GM18526 (cell line): ENCODE data around the gene ZBTB17.

Experiments used
- POLR2A ChIP-seq: IDR thresholded peaks from 3 replicates; pipeline ENCODE4 v1.6.1; 2011; ENCODE audit not compliant: insufficient read length; ENCODE audit errors: extremely low read depth

Gene ZBTB17

GRCh38 chr1:15960808-15961207, 15.1 kb downstream of the ZBTB17 start:
- no peak for TF ChIP-seq POLR2A

GRCh38 chr1:15959827-15960446, 16.0 kb downstream of the ZBTB17 start:
- TF ChIP-seq POLR2A, result no peak

GRCh38 chr1:15959424-15959823, 16.5 kb downstream of the ZBTB17 start:
- TF ChIP-seq POLR2A, result no peak

- no peak for TF ChIP-seq POLR2A
Measured at GRCh38 chr1:15958793-15959192, 17.1 kb downstream of the ZBTB17 start.

GRCh38 chr1:15958111-15958510, 17.8 kb downstream of the ZBTB17 start:
- TF ChIP-seq POLR2A, result no peak

- TF ChIP-seq POLR2A, result no peak
Measured at GRCh38 chr1:15957221-15958095, 18.4 kb downstream of the ZBTB17 start.

GRCh38 chr1:15956150-15956549, 19.8 kb downstream of the ZBTB17 start:
- TF ChIP-seq POLR2A, result no peak

GRCh38 chr1:15955552-15955951, 20.3 kb downstream of the ZBTB17 start:
- no peak for TF ChIP-seq POLR2A

- no peak for TF ChIP-seq POLR2A
Measured at GRCh38 chr1:15954316-15954715, 21.6 kb downstream of the ZBTB17 start.

GRCh38 chr1:15953791-15954241, 22.1 kb downstream of the ZBTB17 start:
- no peak for TF ChIP-seq POLR2A

- TF ChIP-seq POLR2A, result no peak
Measured at GRCh38 chr1:15953294-15953771, 22.6 kb downstream of the ZBTB17 start.

GRCh38 chr1:15952317-15953258, 23.3 kb downstream of the ZBTB17 start:
- no peak for TF ChIP-seq POLR2A

- TF ChIP-seq POLR2A, result no peak
Measured at GRCh38 chr1:15951341-15952153, 24.4 kb downstream of the ZBTB17 start.

- no peak for TF ChIP-seq POLR2A
Measured at GRCh38 chr1:15950763-15951295, 25.1 kb downstream of the ZBTB17 start.
